Stimulated activated CD8-positive, alpha-beta memory T cell treated with anti-CD3 and anti-CD28 coated beads, Interleukin-12 subunit alpha, Interleukin-12 subunit beta, amount 100 ng/mL, for 4 hours (primary cell): ENCODE results near the gene DGCR6.
"Not testable (repeated sequence)": the region's sequence is repeated elsewhere in the genome, so short reads cannot be mapped to it uniquely, and the experiment has no call there.

Experiments
- DNase-seq: peaks from one replicate; pipeline ENCODE4 v3.0.0-alpha.2; 2020; ENCODE audit warnings: low read depth

DGCR6 gene

DNA sequence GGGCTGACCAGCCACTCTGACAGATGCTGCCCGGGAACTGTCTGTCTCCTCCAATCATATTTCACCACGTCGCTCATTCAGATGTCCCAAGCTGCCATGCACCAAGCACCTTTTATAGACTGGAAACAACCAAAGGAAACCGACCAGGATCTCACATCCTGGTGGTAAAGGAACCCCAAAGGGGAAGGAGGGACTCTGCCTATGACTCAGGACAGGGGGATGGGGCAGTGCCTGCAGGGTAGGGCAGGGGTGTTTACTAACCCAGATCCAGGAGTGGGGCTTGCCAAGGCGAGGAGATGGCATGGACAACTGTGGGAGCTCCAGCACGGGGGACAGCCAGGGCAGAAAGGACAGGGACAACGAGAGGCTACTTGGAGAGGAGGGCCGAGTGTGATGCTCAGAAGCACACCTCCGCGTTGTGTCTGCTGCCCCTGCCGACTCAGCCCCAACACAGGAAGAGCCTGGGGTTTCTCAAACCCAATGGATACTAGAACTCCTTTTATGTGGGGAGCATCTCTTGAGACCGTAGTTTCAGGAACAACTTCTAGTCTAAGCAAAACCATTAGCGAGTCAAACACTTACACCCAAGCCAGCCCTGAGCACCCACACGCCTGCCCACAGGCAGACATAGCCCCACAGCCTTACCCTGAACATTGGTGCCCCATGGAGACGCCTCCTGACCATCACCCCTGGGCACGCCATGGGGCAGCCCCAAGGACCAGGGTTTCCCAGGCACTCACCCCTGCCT lies 26.0 kb downstream of the DGCR6 start:
- no peak for DNase-seq

GRCh38 chr22:18933914-18934313 lies 27.8 kb downstream of the DGCR6 start:
- no peak for DNase-seq

- not testable (repeated sequence) for DNase-seq
Measured at GRCh38 chr22:18934688-18935087, 28.6 kb downstream of the DGCR6 start.

DNA sequence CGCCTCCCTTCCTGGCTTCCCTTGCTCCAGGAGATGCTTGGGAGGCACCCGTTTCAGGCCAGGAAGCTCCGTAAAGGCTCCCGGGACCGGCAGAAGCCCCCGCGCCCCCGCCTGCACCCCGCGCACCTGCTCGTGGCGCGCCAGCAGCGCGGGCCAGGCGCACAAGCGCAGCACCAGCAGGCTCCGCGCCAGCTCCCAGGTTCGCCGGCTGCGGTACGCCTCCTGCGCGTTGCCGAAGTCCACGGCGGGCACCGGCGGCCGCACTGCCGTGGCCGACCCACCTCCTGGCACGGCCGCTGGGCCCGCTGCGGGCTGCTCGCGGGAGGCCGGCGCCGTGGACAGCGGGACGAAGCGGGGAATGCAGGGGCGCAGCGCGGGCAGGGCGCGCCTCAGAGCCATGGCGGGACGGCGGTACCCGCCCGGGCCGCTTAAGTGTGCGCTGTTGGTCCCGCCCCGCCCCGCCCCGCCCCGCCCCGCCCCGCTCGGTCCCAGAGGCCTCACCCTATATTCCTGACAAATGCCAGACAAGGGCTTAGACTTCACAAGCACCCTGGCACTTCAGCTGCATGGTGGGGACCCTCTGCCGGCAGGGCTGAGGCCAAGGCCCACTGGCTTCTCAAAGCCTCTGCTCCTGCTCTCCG lies 29.9 kb downstream of the DGCR6 start, which contains the start of gene PRODH:
TSS of gene PRODH (minus strand) at position 405 of the 641 bp plus-strand sequence. CDS start at position 399, 6 bp downstream.
- no peak for DNase-seq

DNA sequence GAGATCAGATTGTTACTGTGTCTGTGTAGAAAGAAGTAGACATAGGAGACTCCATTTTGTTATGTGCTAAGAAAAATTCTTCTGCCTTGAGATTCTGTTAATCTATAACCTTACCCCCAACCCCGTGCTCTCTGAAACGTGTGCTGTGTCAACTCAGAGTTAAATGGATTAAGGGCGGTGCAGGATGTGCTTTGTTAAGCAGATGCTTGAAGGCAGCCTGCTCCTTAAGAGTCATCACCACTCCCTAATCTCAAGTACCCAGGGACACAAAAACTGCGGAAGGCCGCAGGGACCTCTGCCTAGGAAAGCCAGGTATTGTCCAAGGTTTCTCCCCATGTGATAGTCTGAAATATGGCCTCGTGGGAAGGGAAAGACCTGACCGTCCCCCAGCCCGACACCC lies 32.6 kb downstream of the DGCR6 start:
- not testable (repeated sequence) for DNase-seq

GRCh38 chr22:18947105-18947504 lies 41.0 kb downstream of the DGCR6 start:
- not testable (repeated sequence) for DNase-seq

DNA sequence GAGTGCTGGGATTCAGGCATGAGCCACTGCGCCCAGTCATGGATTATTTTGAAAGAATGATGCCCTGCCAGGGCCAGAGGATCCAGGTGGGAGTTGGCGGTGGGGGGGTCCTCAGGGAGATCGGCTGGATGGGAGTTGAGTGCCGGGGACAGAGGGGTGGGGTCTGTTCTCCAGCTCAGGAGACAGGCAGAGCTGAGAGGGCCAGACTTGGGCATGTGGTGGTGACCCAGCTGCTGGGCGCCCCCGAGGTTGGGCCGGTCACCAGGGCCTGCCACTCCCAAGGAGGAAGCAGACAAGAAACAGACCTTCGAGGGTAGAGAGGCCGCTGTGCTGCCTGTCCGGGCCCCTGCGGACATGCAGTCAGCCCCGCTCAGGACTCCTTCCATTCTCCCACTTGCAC lies 41.8 kb downstream of the DGCR6 start:
- no peak for DNase-seq

GRCh38 chr22:18950141-18950540 lies 44.0 kb downstream of the DGCR6 start:
- no peak for DNase-seq

DNA sequence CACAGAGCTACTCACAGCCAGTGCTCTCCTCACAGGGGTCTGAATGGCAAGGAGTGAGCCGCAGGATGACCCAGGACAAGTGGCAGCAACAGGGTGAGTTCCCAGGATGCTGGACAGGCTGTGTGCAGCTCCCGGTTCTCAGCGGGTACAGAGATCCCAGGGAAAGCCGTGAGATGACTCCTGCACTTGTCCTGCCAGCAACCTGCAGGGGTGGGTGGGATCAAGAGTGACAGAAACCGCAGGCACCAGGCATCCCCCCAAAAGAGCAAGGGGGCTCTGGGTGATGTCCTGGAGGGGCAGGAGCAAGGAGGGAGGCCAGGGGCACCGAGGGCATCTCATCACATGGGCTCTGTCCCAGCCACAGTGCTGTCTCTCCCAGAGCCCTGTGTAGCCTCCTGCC lies 45.9 kb downstream of the DGCR6 start:
- DNase-seq: no peak

DNA sequence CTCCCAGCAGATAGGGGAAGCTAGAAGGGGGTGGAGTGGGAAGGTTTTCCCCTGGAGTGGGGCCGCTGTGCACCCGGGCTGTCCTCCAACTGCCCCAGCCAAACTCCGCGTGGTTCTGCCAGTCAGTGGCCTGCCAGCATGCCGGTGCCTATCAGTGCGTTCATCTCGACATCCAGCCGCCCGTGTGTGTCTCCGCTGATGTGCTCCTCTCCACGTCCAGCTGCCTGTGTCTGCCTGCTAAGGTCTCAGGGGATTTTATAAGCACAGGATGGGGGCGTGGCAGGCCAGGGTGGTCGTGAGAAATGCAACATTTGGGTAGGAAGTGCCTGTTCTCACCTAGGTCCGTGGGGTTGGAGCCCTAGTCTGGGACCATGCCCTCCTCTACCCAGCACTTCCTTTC lies 47.0 kb downstream of the DGCR6 start:
- not testable (repeated sequence) for DNase-seq

DNA sequence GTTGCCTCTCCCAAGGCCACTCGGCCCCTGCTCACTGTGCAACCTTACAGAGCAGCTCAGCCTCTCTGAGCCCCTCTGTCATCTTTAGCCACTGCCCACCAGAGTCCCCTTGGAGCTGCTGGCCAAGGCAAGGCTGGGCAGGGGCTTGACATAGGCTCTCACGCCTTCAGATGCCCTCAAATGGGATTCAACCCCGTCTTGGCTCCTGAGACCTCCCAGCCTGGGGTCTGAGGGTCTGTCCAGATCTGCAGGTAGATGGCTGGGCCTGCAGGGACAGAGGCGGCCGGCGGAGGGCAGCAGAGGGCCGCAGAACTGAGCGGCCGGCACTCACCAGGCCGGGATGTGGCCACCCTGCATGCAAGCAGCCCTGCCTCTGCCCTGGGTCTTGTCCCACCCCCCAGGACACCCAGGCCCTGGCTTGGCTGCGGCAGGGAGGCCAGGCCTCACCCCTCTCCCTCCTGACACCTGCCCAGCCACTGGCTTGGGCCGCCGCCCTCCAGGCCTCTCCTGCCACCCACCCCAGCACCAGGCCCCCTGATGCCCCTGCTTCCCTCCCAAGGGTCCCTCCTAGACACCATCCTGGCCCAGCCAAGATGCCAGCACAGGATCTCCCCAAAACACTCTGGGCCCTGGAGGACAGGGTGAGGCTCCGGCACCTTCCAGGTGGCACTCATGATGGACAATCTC lies 48.3 kb downstream of the DGCR6 start:
- DNase-seq: not testable (repeated sequence)

GRCh38 chr22:18954990-18955571 lies 49.0 kb downstream of the DGCR6 start:
- no peak for DNase-seq

GRCh38 chr22:18955696-18956095 lies 49.6 kb downstream of the DGCR6 start:
- no peak for DNase-seq

GRCh38 chr22:18956121-18956895 lies 50.2 kb downstream of the DGCR6 start:
- DNase-seq: not testable (repeated sequence)

- DNase-seq: not testable (repeated sequence)
Measured at GRCh38 chr22:18956956-18957355, 50.8 kb downstream of the DGCR6 start.

GRCh38 chr22:18957621-18958320 lies 51.7 kb downstream of the DGCR6 start:
- DNase-seq: not testable (repeated sequence)

- DNase-seq: not testable (repeated sequence)
Measured at GRCh38 chr22:18958321-18958705, 52.2 kb downstream of the DGCR6 start.

DNA sequence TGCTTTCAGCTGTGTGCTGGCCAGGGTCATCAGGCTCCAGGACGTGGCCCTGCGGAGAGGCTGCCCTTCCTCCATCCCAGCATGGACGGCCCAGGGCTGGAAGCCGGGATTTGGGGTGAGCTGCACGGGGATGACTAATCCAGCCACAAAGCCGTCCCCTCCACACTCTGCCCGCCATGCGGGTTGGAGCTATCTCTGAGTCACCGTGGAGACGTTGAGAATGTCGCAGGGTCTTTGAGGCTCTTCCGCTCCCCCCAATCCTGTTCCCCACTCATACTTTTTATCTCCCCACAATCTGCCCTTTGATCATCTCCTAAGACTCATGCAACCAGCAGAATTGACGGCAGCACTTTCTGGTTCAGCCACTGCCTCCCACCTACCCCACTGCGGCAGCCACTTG lies 52.6 kb downstream of the DGCR6 start:
- DNase-seq: not testable (repeated sequence)

DNA sequence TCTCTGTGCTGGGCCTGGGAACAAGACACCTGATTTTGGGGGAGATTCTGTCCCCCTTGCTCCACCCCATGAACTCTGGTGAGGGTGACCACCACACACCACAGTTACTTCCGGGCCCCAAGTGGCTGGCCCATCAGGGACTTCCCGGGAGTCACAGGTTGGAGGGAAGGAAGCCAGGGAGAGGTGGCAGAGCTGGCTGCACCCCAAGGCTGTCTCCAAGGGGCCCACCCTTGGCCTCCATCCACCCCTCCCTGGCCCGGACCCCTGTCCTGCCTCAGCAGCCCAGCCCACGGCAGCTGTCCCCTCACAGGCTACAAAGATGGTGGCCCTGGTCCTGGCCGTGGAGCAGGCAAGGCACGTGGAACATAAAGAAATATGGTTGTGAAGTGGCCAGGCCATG lies 53.1 kb downstream of the DGCR6 start:
- DNase-seq: not testable (repeated sequence)

- not testable (repeated sequence) for DNase-seq
Measured at GRCh38 chr22:18959741-18960140, 53.6 kb downstream of the DGCR6 start.
